ENCODE results near the gene FCGR3A.
"Not testable (repeated sequence)": the region's sequence is repeated elsewhere in the genome, so short reads cannot be mapped to it uniquely, and the experiment has no call there.

The FCGR3A gene

GRCh38 chr1:161529463-161530104 is 20.0 kb downstream of the FCGR3A start:
- DNase-seq: not testable (repeated sequence)

- DNase-seq: not testable (repeated sequence)
Measured at GRCh38 chr1:161528550-161528949, 21.1 kb downstream of the FCGR3A start.

- DNase-seq: not testable (repeated sequence)
Measured at GRCh38 chr1:161525918-161526317, 23.7 kb downstream of the FCGR3A start.

GRCh38 chr1:161525321-161525720 is 24.3 kb downstream of the FCGR3A start:
- not testable (repeated sequence) for DNase-seq

- DNase-seq: peak; percentile 45 to 53
Measured at GRCh38 chr1:161524742-161525291, 24.8 kb downstream of the FCGR3A start.

GRCh38 chr1:161523817-161524741 is 25.5 kb downstream of the FCGR3A start, which contains the start of gene HSPA6:
Gene HSPA6 (plus strand): TSS chr1:161524540. CDS start chr1:161524659, 119 bp downstream.
- DNase-seq: peak; percentile 85 to 86

- not testable (repeated sequence) for DNase-seq
Measured at GRCh38 chr1:161523041-161523816, 26.4 kb downstream of the FCGR3A start.

GRCh38 chr1:161513953-161514352 is 35.7 kb downstream of the FCGR3A start:
- DNase-seq: not testable (repeated sequence)

GRCh38 chr1:161513448-161513780 is 36.2 kb downstream of the FCGR3A start:
- not testable (repeated sequence) for DNase-seq

GRCh38 chr1:161512636-161513447 is 36.8 kb downstream of the FCGR3A start:
- DNase-seq: not testable (repeated sequence)

- no peak for DNase-seq
Measured at GRCh38 chr1:161511756-161512060, 37.9 kb downstream of the FCGR3A start.

- no peak for DNase-seq
Measured at GRCh38 chr1:161511018-161511755, 38.4 kb downstream of the FCGR3A start.

GRCh38 chr1:161510477-161510876 is 39.1 kb downstream of the FCGR3A start:
- DNase-seq: no peak

GRCh38 chr1:161506336-161507223 is 43.0 kb downstream of the FCGR3A start:
- DNase-seq: no peak

GRCh38 chr1:161505686-161506085 is 43.9 kb downstream of the FCGR3A start:
- DNase-seq: no peak

- no peak for DNase-seq
Measured at GRCh38 chr1:161503394-161503748, 46.2 kb downstream of the FCGR3A start.

- DNase-seq: no peak
Measured at GRCh38 chr1:161502641-161503393, 46.8 kb downstream of the FCGR3A start.

GRCh38 chr1:161502181-161502580 is 47.4 kb downstream of the FCGR3A start:
- no peak for DNase-seq

- no peak for DNase-seq
Measured at GRCh38 chr1:161501234-161501633, 48.4 kb downstream of the FCGR3A start.

Measured in activated T-cell treated with anti-CD3 and anti-CD28 coated beads, Interleukin-2, amount 50 U/mL, for 48 hours (primary cell).